SK-N-SH treated with all-trans-retinoic acid at 6 μM for 48 hours (cell line): Measurements from ENCODE around the gene PLEKHA4.
"Not testable (repeated sequence)": the region's sequence is repeated elsewhere in the genome, so short reads cannot be mapped to it uniquely, and the experiment has no call there.

Source experiments
- ATAC-seq: fragments of 200-7000 bp; cut with Tn5 transposase; 3 replicates; pipeline ENCODE4 v1.9.1; 2020; ENCODE audit warnings: mild to moderate bottlenecking, moderate library complexity
- ARNTL ChIP-seq: fragments of 450-650 bp; formaldehyde crosslinking; IDR thresholded peaks from 2 replicates; pipeline ENCODE4 v1.5.0; 2020; ENCODE audit warnings: low read depth, mild to moderate bottlenecking, moderate library complexity, borderline replicate concordance
- BACH2 ChIP-seq: fragments of 250-450 bp; sonication (Bioruptor Pico); IDR thresholded peaks from 2 replicates; pipeline ENCODE4 v1.9.0; 2021; ENCODE audit warnings: mild to moderate bottlenecking, borderline replicate concordance
- CSDC2 ChIP-seq: fragments of 250-450 bp; sonication (Bioruptor Pico); IDR thresholded peaks from 2 replicates; pipeline ENCODE4 v1.5.0; 2020; ENCODE audit warnings: mild to moderate bottlenecking, moderate library complexity
- ESRRG ChIP-seq: fragments of 250-450 bp; sonication (Bioruptor Pico); IDR thresholded peaks from 2 replicates; pipeline ENCODE4 v1.6.1; 2021; ENCODE audit warnings: mild to moderate bottlenecking
- GLIS3 ChIP-seq: fragments of 250-450 bp; sonication (Bioruptor Pico); IDR thresholded peaks from 2 replicates; pipeline ENCODE4 v1.5.0; 2020; ENCODE audit warnings: mild to moderate bottlenecking, moderate library complexity
- ISL1 ChIP-seq: fragments of 250-450 bp; sonication (Bioruptor Pico); IDR thresholded peaks from 2 replicates; pipeline ENCODE4 v2.1.2; 2022; ENCODE audit warnings: mild to moderate bottlenecking, moderate library complexity
- OSR1 ChIP-seq: fragments of 250-450 bp; sonication (Bioruptor Pico); IDR thresholded peaks from 2 replicates; pipeline ENCODE4 v1.8.0; 2022; ENCODE audit warnings: moderate library complexity, mild to moderate bottlenecking, inconsistent platforms
- RARB ChIP-seq: fragments of 250-450 bp; sonication (Bioruptor Pico); IDR thresholded peaks from 2 replicates; pipeline ENCODE4 v1.8.0; 2021; ENCODE audit warnings: mild to moderate bottlenecking, moderate library complexity
- SNAI2 ChIP-seq: fragments of 250-450 bp; sonication (Bioruptor Pico); IDR thresholded peaks from 2 replicates; pipeline ENCODE4 v1.5.0; 2020; ENCODE audit warnings: mild to moderate bottlenecking, moderate library complexity
- TCF4 ChIP-seq: fragments of 250-450 bp; sonication (Bioruptor Pico); IDR thresholded peaks from 2 replicates; pipeline ENCODE4 v1.8.0; 2021; ENCODE audit warnings: mild to moderate bottlenecking, moderate library complexity, borderline replicate concordance
- TOX ChIP-seq: fragments of 250-450 bp; sonication (Bioruptor Pico); IDR thresholded peaks from 2 replicates; pipeline ENCODE4 v1.8.0; 2021; ENCODE audit warnings: mild to moderate bottlenecking, moderate library complexity, borderline replicate concordance
- ZC3H10 ChIP-seq: fragments of 250-450 bp; sonication (Bioruptor Pico); IDR thresholded peaks from 2 replicates; pipeline ENCODE4 v1.5.1; 2021; ENCODE audit warnings: mild to moderate bottlenecking, moderate library complexity
- ZFP3 ChIP-seq: fragments of 250-450 bp; sonication (Bioruptor Pico); IDR thresholded peaks from 2 replicates; pipeline ENCODE4 v1.5.0; 2020; ENCODE audit warnings: mild to moderate bottlenecking, moderate library complexity
- ZNF70 ChIP-seq: fragments of 450-650 bp; formaldehyde crosslinking; IDR thresholded peaks from 2 replicates; pipeline ENCODE4 v1.5.0; 2020; ENCODE audit warnings: mild to moderate bottlenecking, moderate library complexity
- ZNF8 ChIP-seq: fragments of 450-650 bp; formaldehyde crosslinking; IDR thresholded peaks from 2 replicates; pipeline ENCODE4 v1.5.0; 2020; ENCODE audit warnings: mild to moderate bottlenecking, moderate library complexity
- TF ChIP-seq, protein P1 (sequence below): fragments of 250-450 bp; sonication (Bioruptor Pico); IDR thresholded peaks from 2 replicates; pipeline ENCODE4 v1.8.0; 2021; ENCODE audit warnings: low read depth, mild to moderate bottlenecking, moderate library complexity, borderline replicate concordance
- TF ChIP-seq, protein P2 (sequence below): fragments of 250-450 bp; sonication (Bioruptor Pico); IDR thresholded peaks from 2 replicates; pipeline ENCODE4 v1.8.0; 2020; ENCODE audit warnings: mild to moderate bottlenecking, moderate library complexity, borderline replicate concordance
- TF ChIP-seq, protein P3 (sequence below): fragments of 250-450 bp; sonication (Bioruptor Pico); IDR thresholded peaks from 2 replicates; pipeline ENCODE4 v1.5.1; 2021; ENCODE audit warnings: mild to moderate bottlenecking, moderate library complexity
- TF ChIP-seq, protein P4 (sequence below): fragments of 250-450 bp; sonication (Bioruptor Pico); IDR thresholded peaks from 2 replicates; pipeline ENCODE4 v1.5.0; 2020; ENCODE audit warnings: mild to moderate bottlenecking, moderate library complexity

Gene PLEKHA4

DNA sequence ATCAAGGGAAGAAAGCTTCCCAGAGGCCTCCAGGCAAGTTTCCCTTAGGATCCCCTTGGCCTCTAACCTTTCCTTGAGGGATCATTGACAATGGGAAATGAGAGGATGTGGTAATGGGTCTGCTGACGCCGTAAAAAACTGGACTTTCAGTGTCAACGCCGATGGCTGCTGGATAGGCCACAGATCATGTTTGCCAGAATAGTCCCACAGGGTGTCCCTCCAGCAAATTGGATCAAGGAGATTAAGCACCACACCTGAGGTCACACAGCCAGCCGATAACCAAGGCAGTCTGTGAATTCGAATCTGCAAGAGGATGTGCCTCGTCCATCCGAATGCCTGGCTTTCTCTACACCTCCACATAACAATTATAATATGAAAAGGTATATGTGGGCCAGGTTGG lies 75.1 kb downstream of the PLEKHA4 start:
- no peak for ATAC-seq
- TF ChIP-seq, protein P1, sequence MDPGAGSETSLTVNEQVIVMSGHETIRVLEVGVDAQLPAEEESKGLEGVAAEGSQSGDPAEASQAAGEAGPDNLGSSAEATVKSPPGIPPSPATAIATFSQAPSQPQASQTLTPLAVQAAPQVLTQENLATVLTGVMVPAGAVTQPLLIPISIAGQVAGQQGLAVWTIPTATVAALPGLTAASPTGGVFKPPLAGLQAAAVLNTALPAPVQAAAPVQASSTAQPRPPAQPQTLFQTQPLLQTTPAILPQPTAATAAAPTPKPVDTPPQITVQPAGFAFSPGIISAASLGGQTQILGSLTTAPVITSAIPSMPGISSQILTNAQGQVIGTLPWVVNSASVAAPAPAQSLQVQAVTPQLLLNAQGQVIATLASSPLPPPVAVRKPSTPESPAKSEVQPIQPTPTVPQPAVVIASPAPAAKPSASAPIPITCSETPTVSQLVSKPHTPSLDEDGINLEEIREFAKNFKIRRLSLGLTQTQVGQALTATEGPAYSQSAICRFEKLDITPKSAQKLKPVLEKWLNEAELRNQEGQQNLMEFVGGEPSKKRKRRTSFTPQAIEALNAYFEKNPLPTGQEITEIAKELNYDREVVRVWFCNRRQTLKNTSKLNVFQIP (CRISPR knock-in tag): no peak
- no peak for TF ChIP-seq ISL1 (CRISPR knock-in tag)
- TF ChIP-seq, protein P2, sequence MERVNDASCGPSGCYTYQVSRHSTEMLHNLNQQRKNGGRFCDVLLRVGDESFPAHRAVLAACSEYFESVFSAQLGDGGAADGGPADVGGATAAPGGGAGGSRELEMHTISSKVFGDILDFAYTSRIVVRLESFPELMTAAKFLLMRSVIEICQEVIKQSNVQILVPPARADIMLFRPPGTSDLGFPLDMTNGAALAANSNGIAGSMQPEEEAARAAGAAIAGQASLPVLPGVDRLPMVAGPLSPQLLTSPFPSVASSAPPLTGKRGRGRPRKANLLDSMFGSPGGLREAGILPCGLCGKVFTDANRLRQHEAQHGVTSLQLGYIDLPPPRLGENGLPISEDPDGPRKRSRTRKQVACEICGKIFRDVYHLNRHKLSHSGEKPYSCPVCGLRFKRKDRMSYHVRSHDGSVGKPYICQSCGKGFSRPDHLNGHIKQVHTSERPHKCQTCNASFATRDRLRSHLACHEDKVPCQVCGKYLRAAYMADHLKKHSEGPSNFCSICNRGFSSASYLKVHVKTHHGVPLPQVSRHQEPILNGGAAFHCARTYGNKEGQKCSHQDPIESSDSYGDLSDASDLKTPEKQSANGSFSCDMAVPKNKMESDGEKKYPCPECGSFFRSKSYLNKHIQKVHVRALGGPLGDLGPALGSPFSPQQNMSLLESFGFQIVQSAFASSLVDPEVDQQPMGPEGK: no peak
- TF ChIP-seq, protein P3, sequence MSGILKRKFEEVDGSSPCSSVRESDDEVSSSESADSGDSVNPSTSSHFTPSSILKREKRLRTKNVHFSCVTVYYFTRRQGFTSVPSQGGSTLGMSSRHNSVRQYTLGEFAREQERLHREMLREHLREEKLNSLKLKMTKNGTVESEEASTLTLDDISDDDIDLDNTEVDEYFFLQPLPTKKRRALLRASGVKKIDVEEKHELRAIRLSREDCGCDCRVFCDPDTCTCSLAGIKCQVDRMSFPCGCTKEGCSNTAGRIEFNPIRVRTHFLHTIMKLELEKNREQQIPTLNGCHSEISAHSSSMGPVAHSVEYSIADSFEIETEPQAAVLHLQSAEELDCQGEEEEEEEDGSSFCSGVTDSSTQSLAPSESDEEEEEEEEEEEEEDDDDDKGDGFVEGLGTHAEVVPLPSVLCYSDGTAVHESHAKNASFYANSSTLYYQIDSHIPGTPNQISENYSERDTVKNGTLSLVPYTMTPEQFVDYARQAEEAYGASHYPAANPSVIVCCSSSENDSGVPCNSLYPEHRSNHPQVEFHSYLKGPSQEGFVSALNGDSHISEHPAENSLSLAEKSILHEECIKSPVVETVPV (CRISPR knock-in tag): no peak
- no peak for TF ChIP-seq ZNF8 (CRISPR knock-in tag)
- no peak for TF ChIP-seq ESRRG
- TF ChIP-seq OSR1 (CRISPR knock-in tag): no peak
- no peak for TF ChIP-seq BACH2 (CRISPR knock-in tag)
- no peak for TF ChIP-seq RARB (CRISPR knock-in tag)
- TF ChIP-seq GLIS3 (CRISPR knock-in tag): no peak
- no peak for TF ChIP-seq SNAI2 (CRISPR knock-in tag)
- TF ChIP-seq ARNTL (CRISPR knock-in tag): no peak
- no peak for TF ChIP-seq TCF4 (CRISPR knock-in tag)
- TF ChIP-seq, protein P4, sequence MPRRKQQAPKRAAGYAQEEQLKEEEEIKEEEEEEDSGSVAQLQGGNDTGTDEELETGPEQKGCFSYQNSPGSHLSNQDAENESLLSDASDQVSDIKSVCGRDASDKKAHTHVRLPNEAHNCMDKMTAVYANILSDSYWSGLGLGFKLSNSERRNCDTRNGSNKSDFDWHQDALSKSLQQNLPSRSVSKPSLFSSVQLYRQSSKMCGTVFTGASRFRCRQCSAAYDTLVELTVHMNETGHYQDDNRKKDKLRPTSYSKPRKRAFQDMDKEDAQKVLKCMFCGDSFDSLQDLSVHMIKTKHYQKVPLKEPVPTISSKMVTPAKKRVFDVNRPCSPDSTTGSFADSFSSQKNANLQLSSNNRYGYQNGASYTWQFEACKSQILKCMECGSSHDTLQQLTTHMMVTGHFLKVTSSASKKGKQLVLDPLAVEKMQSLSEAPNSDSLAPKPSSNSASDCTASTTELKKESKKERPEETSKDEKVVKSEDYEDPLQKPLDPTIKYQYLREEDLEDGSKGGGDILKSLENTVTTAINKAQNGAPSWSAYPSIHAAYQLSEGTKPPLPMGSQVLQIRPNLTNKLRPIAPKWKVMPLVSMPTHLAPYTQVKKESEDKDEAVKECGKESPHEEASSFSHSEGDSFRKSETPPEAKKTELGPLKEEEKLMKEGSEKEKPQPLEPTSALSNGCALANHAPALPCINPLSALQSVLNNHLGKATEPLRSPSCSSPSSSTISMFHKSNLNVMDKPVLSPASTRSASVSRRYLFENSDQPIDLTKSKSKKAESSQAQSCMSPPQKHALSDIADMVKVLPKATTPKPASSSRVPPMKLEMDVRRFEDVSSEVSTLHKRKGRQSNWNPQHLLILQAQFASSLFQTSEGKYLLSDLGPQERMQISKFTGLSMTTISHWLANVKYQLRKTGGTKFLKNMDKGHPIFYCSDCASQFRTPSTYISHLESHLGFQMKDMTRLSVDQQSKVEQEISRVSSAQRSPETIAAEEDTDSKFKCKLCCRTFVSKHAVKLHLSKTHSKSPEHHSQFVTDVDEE (CRISPR knock-in tag): no peak
- no peak for TF ChIP-seq ZC3H10
- TF ChIP-seq ZNF70: no peak
- TF ChIP-seq TOX (CRISPR knock-in tag): no peak
- TF ChIP-seq ZFP3 (CRISPR knock-in tag): no peak
- TF ChIP-seq CSDC2 (CRISPR knock-in tag): no peak

DNA sequence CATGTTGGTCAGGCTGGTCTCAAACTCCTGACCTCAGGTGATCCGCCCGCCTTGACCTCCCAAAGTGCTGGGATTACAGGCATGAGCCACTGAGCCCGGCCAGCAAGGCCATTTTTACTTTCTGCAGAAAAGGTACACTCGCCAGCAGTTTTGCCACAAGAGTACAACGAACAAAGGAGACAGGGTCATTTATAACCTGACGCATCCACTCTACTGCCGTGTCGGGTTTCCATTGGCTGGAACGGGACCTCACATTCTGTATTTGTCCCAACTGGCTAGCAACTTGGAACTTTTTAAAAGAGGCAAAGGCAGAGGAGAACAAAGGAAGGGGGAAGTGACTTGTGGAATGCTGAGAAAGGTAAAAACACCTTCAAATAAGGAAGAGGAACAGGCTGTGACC lies 81.1 kb downstream of the PLEKHA4 start:
- ATAC-seq: not testable (repeated sequence)
